Upper lobe of left lung (tissue), 6 donors: ENCODE measurements around the gene PRKAG2. TPM values are rescaled to one million over a fixed set of nuclear protein-coding genes. Genes with fewer than 3 reads are reported as not detected.

Experiments used
- ATAC-seq, 2 donors: fragments of 200-7000 bp; cut with Tn5 transposase; one replicate each; pipeline ENCODE4 v1.9.1; 2022; ENCODE audit warnings: mild to moderate bottlenecking in 2 of 2, moderate library complexity in 2 of 2; ENCODE audit not compliant: low FRiP score in 2 of 2
- DNase-seq, 2 donors: peaks; one replicate each; pipeline ENCODE4 v3.0.0-alpha.2; 2019 to 2020
- H3K27ac ChIP-seq, 4 donors: fragments of 200-600 bp; sonication (generic); one replicate each; pipeline ENCODE4 v1.5.1; 2016 to 2019
- H3K27me3 ChIP-seq, 4 donors: fragments of 200-600 bp; sonication (generic); one replicate each; pipeline ENCODE4 v1.5.1; 2017 to 2019
- H3K36me3 ChIP-seq, 4 donors: fragments of 200-600 bp; sonication (generic); one replicate each; pipeline ENCODE4 v1.5.1; 2016 to 2019
- H3K4me1 ChIP-seq, 4 donors: fragments of 200-600 bp; sonication (generic); one replicate each; pipeline ENCODE4 v1.5.1; 2018 to 2019
- H3K4me3 ChIP-seq, 4 donors: fragments of 200-600 bp; sonication (generic); one replicate each; pipeline ENCODE4 v1.5.1; 2017 to 2019; ENCODE audit warnings: mild to moderate bottlenecking in 2 of 4, moderate library complexity in 1 of 4
- H3K9me3 ChIP-seq, 4 donors: fragments of 200-600 bp; sonication (generic); one replicate each; pipeline ENCODE4 v1.5.1; 2018 to 2019
- CTCF ChIP-seq, 6 experiments: fragments of 450-650 bp in 4 of 6; fragments of 200-600 bp in 2 of 6; sonication (generic) in 2 of 6; IDR thresholded peaks; one replicate each; pipeline ENCODE4 v1.5.1; 2016 to 2019; ENCODE audit warnings: antibody characterized with exemption in 6 of 6
- EP300 ChIP-seq, 4 donors: sonication (generic); formaldehyde crosslinking; IDR thresholded peaks; one replicate each; pipeline ENCODE4 v1.5.1; 2017; ENCODE audit warnings: antibody characterized with exemption in 4 of 4, control low read depth in 2 of 4
- POLR2A ChIP-seq, 4 donors: fragments of 450-650 bp; IDR thresholded peaks; one replicate each; pipeline ENCODE4 v1.5.1; 2016 to 2017; ENCODE audit warnings: antibody characterized with exemption in 4 of 4, mild to moderate bottlenecking in 2 of 4
- POLR2AphosphoS5 ChIP-seq, 2 donors: sonication (generic); formaldehyde crosslinking; IDR thresholded peaks; one replicate each; pipeline ENCODE4 v1.5.1; 2017; ENCODE audit warnings: antibody characterized with exemption in 2 of 2
- WGBS, 2 donors: methylation state at CpG; one replicate each; pipeline ENCODE4 v1.1.5; 2017 to 2018; 5-methylcytosine and 5-hydroxymethylcytosine counted together
- total RNA-seq, 6 donors: library from RNA; depleted of rRNA in 4 of 6; stranded (reverse); fragments of >200 nt in 4 of 6; gene quantifications; one replicate each; pipeline versions ENCODE4 v1.1.0 to v1.2.1, GENCODE V29; 2016 to 2021
- donor health status: DM: no; HTN: no; CAD: no; lungs with moderate emphysema.
- donor health status: DM: no; HTN: yes; CAD: no; lungs with severe emphysema.

The PRKAG2 gene
- total RNA-seq, 6 donors from 2014 or later = 20.6 to 68.1 (median 29.6) TPM

- DNase-seq = no peak
- no peaks in the 10 kb centered on the region for H3K36me3 ChIP-seq
- H3K27ac ChIP-seq = no peak overlapping the region
- WGBS, 2 donors = 76 to 92% methylated on average over 5 to 24 of the region's 24 CpGs
- H3K4me3 ChIP-seq = no peak overlapping the region
- H3K9me3 ChIP-seq = no peaks in the 10 kb centered on the region
- H3K4me1 ChIP-seq = peaks cover 26 to 46% (median 32%) of the 10 kb centered on the region in 4 donors
- ATAC-seq = no peak
- TF ChIP-seq POLR2AphosphoS5 (IDR thresholded peaks at IDR 0.05) = no peak
- no peak for TF ChIP-seq EP300 (IDR thresholded peaks at IDR 0.05)
- no peak for TF ChIP-seq POLR2A (IDR thresholded peaks at IDR 0.05)
- TF ChIP-seq CTCF (IDR thresholded peaks at IDR 0.05) = no peak
- no peaks in the 10 kb centered on the region for H3K27me3 ChIP-seq
Measured at GRCh38 chr7:151869968-151870918, 6.7 kb downstream of the PRKAG2 start.

- Histone ChIP-seq H3K27me3 (no peaks in the 10 kb centered on the region), H3K4me1 (peaks cover 19 to 39% (median 24%) of the 10 kb centered on the region in 4 donors), H3K9me3 (no peaks in the 10 kb centered on the region), H3K27ac (no peak overlapping the region), H3K36me3 (no peaks in the 10 kb centered on the region), H3K4me3 (no peak overlapping the region)
- TF ChIP-seq CTCF (IDR thresholded peaks at IDR 0.05) = no peak
- TF ChIP-seq POLR2A (IDR thresholded peaks at IDR 0.05) = no peak
- TF ChIP-seq EP300 (IDR thresholded peaks at IDR 0.05) = no peak
- DNase-seq (no peak), ATAC-seq (no peak)
- 84 to 85% methylated on average over 11 to 13 of the region's 13 CpGs for WGBS, 2 donors
Measured at GRCh38 chr7:151869455-151869854, 7.5 kb downstream of the PRKAG2 start.

- Histone ChIP-seq H3K9me3 (no peaks in the 10 kb centered on the region), H3K27me3 (no peaks in the 10 kb centered on the region), H3K4me3 (no peak overlapping the region), H3K36me3 (no peaks in the 10 kb centered on the region), H3K4me1 (peaks cover 19 to 42% (median 24%) of the 10 kb centered on the region in 4 donors), H3K27ac (peak overlapping the region in 2 of 4 donors; percentile 57 to 61)
- DNase-seq = no peak
- TF ChIP-seq POLR2AphosphoS5 (IDR thresholded peaks at IDR 0.05) (no peak), EP300 (IDR thresholded peaks at IDR 0.05) (no peak)
- no peak for ATAC-seq
- 51 to 56% methylated on average over 6 of the region's 6 CpGs for WGBS, 2 donors
Measured at GRCh38 chr7:151869109-151869428, 7.8 kb downstream of the PRKAG2 start.

GRCh38 chr7:151868396-151869108, 8.4 kb downstream of the PRKAG2 start:
- no peaks in the 10 kb centered on the region for H3K27me3 ChIP-seq
- 60 to 61% methylated on average over 20 to 23 of the region's 23 CpGs for WGBS, 2 donors
- TF ChIP-seq POLR2A (IDR thresholded peaks at IDR 0.05) = no peak
- TF ChIP-seq POLR2AphosphoS5 (IDR thresholded peaks at IDR 0.05) = no peak
- no peak overlapping the region for H3K4me3 ChIP-seq
- no peaks in the 10 kb centered on the region for H3K9me3 ChIP-seq
- H3K4me1 ChIP-seq = peaks cover 19 to 46% (median 26%) of the 10 kb centered on the region in 4 donors
- no peak for DNase-seq
- ATAC-seq = peak in 1 of 2 donors; percentile 34
- H3K27ac ChIP-seq = peak overlapping the region; percentile 45 to 61 (median 58)
- no peaks in the 10 kb centered on the region for H3K36me3 ChIP-seq

- Histone ChIP-seq H3K36me3 (no peaks in the 10 kb centered on the region), H3K27me3 (no peaks in the 10 kb centered on the region), H3K4me1 (peaks cover 19 to 45% (median 27%) of the 10 kb centered on the region in 4 donors), H3K9me3 (no peaks in the 10 kb centered on the region), H3K4me3 (no peak overlapping the region), H3K27ac (peak overlapping the region; percentile 45 to 61 (median 58))
- no peak for DNase-seq
- ATAC-seq = no peak
- no peak for TF ChIP-seq POLR2AphosphoS5 (IDR thresholded peaks at IDR 0.05)
- no peak for TF ChIP-seq EP300 (IDR thresholded peaks at IDR 0.05)
- no peak for TF ChIP-seq CTCF (IDR thresholded peaks at IDR 0.05)
- no peak for TF ChIP-seq POLR2A (IDR thresholded peaks at IDR 0.05)
- WGBS, 2 donors = 50% methylated on average over 6 of the region's 6 CpGs
Measured at GRCh38 chr7:151867912-151868311, 9.0 kb downstream of the PRKAG2 start.
